A673 (cell line): ENCODE results near the gene GALNT9. TPM values are rescaled to one million over a fixed set of nuclear protein-coding genes. Genes with fewer than 3 reads are reported as not detected.

Source experiments
- BruUV-seq: library from RNA; stranded (reverse); fragments of 400-500 nt; replicated peaks from 2 replicates; lab custom pipeline; 2021; lab: Mats Ljungman, UMichigan
- CTCF ChIA-PET: fragments of 300-600 bp; sonication (Branson Sonifier 250); formaldehyde crosslinking; loops from one replicate; lab custom pipeline; 2022; ENCODE audit warnings: antibody characterized with exemption; lab: Charles Lee
- POLR2A ChIA-PET: fragments of 300-600 bp; sonication (Branson Sonifier 250); formaldehyde crosslinking; loops from one replicate; lab custom pipeline; 2022; ENCODE audit warnings: antibody characterized with exemption; ENCODE audit not compliant: low non-redundant PET; lab: Charles Lee
- DNase-seq: peaks from one replicate; pipeline ENCODE4 v3.0.0-alpha.2; 2015; ENCODE audit warnings: low spot score
- H3K27ac ChIP-seq: fragments of 200-600 bp; sonication (generic); 2 replicates; pipeline ENCODE4 v1.5.1; 2016; ENCODE audit warnings: mixed run types, low read depth, mild to moderate bottlenecking, mixed read lengths, antibody characterized with exemption, low read length; ENCODE audit not compliant: poor library complexity, severe bottlenecking
- H3K27me3 ChIP-seq: fragments of 200-600 bp; sonication (generic); replicated peaks from 2 replicates; pipeline ENCODE4 v1.6.1; 2017; ENCODE audit warnings: mixed run types, low read depth, mild to moderate bottlenecking, mixed read lengths, antibody characterized with exemption, low read length; ENCODE audit not compliant: insufficient read depth, poor library complexity
- H3K36me3 ChIP-seq: fragments of 200-600 bp; sonication (generic); 2 replicates; pipeline ENCODE4 v1.6.1; 2016; ENCODE audit warnings: mixed run types, mild to moderate bottlenecking, mixed read lengths, antibody characterized with exemption, low read length; ENCODE audit not compliant: insufficient read depth, poor library complexity, severe bottlenecking
- H3K4me1 ChIP-seq: fragments of 200-600 bp; sonication (generic); 2 replicates; pipeline ENCODE4 v1.6.1; 2017; ENCODE audit warnings: mixed run types, mild to moderate bottlenecking, mixed read lengths, antibody characterized with exemption, low read length; ENCODE audit not compliant: insufficient read depth, poor library complexity, severe bottlenecking
- H3K4me3 ChIP-seq: fragments of 200-600 bp; sonication (generic); 2 replicates; pipeline ENCODE4 v1.5.1; 2016; ENCODE audit warnings: low read depth, mixed run types, mild to moderate bottlenecking, mixed read lengths, low read length; ENCODE audit not compliant: poor library complexity, severe bottlenecking
- H3K9me3 ChIP-seq: fragments of 200-600 bp; sonication (generic); 2 replicates; pipeline ENCODE4 v1.6.1; 2016; ENCODE audit warnings: mixed run types, low read depth, mild to moderate bottlenecking, mixed read lengths, antibody characterized with exemption, low read length; ENCODE audit not compliant: poor library complexity, severe bottlenecking
- EZH2 ChIP-seq: fragments of 200-600 bp; sonication (generic); IDR thresholded peaks from 2 replicates; pipeline ENCODE4 v1.6.1; 2017; ENCODE audit warnings: borderline replicate concordance, low read depth, mild to moderate bottlenecking, mixed read lengths, antibody characterized with exemption, low read length; ENCODE audit not compliant: poor library complexity, severe bottlenecking
- intact Hi-C: fragments of 100-400 bp; cut with micrococcal nuclease; formaldehyde crosslinking; loops from one replicate; pipeline ENCODE4 v1.10.0; 2022; ENCODE audit not compliant: unreplicated experiment
- total RNA-seq: library from RNA; stranded (reverse); gene quantifications from 2 replicates; pipeline ENCODE4 v1.2.3, GENCODE V29; 2021
- TF ChIP-seq, protein P1 (sequence below): fragments of 300-800, 200-600 bp; sonication (generic); conservative IDR thresholded peaks from 2 replicates; pipeline ENCODE4 v1.5.1; 2017; ENCODE audit warnings: low read depth, mild to moderate bottlenecking, antibody characterized with exemption, low read length, moderate library complexity, mixed read lengths

The GALNT9 gene
- total RNA-seq, 1 experiment from 2014 or later, result 7.4 TPM

DNA sequence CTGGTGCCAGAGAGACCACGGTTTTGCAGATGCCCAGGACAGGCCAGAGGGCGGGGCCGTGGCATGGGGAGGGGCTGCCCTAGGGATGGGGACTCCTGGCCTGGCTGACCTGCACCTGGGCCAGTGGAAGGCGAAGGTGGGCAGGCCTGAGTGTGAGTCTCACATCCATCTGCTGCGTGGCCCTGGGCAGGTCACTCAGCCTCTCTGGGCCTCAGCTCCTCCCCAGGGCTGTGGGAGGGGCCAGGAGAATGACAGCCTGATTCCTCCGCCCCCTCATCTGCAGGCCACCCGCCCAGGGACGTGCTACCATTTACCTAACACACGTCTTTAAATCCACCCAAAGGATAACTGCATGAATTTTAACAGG is 90.9 kb downstream of the GALNT9 start:
- Histone ChIP-seq H3K4me3 (no peak overlapping the region), H3K27me3 (no peaks in the 10 kb centered on the region), H3K9me3 (no peaks in the 10 kb centered on the region), H3K4me1 (peaks cover 20% of the 10 kb centered on the region), H3K36me3 (no peaks in the 10 kb centered on the region), H3K27ac (no peak overlapping the region)
- CTCF ChIA-PET, result no interaction called here
- DNase-seq, result peak; percentile 60
- BruUV-seq, result no TSS peak
- TF ChIP-seq EZH2, result no peak
- TF ChIP-seq, protein P1, sequence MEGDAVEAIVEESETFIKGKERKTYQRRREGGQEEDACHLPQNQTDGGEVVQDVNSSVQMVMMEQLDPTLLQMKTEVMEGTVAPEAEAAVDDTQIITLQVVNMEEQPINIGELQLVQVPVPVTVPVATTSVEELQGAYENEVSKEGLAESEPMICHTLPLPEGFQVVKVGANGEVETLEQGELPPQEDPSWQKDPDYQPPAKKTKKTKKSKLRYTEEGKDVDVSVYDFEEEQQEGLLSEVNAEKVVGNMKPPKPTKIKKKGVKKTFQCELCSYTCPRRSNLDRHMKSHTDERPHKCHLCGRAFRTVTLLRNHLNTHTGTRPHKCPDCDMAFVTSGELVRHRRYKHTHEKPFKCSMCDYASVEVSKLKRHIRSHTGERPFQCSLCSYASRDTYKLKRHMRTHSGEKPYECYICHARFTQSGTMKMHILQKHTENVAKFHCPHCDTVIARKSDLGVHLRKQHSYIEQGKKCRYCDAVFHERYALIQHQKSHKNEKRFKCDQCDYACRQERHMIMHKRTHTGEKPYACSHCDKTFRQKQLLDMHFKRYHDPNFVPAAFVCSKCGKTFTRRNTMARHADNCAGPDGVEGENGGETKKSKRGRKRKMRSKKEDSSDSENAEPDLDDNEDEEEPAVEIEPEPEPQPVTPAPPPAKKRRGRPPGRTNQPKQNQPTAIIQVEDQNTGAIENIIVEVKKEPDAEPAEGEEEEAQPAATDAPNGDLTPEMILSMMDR, result no peak
- POLR2A ChIA-PET, result no interaction called here
- intact Hi-C loops, result no loop called here

DNA sequence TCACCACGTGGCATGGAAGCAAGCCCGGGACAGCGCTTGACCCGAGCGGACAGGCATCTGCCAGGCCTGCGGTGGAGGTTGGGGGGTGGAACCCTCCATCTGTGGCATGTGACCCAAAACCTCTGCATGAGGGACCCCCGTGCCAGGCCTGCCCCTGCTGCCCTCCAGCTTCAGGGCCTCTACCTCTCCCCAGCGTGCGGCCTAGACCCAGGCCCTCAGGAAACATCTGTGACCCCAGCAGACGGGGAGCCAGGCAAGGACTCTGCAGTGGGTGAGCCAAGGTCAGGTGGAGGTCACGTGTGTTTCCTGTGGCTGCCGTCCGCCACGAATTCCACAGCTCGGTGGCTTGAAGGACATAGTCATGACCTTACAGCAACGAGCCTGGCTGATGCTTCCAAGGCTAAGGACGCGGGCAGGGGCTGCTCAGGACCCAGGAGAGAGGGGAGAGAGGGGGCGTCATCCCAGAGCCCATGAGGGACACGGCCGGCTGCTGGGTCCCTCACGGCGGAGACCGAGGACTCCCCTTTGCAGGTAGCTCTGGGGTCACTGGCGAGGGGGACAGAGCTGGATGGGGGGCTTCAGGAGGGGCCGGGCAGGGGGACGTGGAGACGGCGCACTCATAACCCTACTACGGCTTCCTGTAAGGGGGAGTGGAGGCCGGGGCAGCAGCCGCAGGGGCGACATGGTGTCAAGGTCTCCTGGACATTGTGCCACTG is 91.5 kb downstream of the GALNT9 start:
- CTCF ChIA-PET, result no interaction called here

DNA sequence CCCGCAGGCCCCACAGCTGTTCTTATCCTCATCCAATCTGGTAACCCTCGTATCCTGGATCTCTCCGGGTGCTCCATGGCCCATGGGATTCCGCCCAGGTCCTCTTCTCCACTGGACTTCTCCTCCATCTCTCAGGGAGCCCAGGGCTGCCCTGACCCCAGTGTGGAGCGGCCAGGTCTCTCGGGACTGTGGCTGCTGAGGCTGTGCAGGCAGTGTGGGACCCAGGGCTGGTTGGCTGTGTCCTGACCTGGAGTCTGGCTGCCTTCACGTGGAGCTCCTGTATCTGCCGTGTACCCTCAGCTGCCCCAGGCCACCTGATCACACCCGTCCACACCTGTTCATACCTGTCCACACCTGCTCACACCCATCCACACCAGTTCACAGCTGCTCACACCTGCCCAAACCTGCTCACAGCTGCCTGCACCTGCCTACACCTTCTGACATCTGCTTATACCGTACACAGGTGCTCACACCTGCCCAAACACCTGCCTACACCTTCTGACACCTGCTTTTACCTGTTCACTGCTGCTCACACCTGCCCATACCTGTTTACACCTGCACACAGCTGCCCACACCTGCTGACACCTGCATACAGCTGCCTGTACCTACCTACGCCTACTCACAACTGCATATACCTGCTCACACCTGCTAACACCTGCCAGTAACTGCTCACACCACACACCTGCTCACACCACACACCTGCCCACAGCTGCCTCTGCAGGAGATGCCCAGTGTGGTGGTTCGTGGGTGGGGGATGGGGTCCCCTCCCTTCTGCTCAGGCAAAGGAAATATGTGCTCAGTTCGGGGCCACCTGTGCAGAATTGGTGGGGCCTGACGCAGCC is 92.2 kb downstream of the GALNT9 start:
- ChIA-PET POLR2A (no interaction called here), CTCF (no interaction called here)
- Histone ChIP-seq H3K27ac (no peak overlapping the region), H3K27me3 (no peaks in the 10 kb centered on the region), H3K36me3 (no peaks in the 10 kb centered on the region), H3K9me3 (no peaks in the 10 kb centered on the region), H3K4me3 (no peak overlapping the region), H3K4me1 (peaks cover 20% of the 10 kb centered on the region)
- intact Hi-C loops, result no loop called here
- DNase-seq, result no peak
- TF ChIP-seq, protein P1, result no peak
- no peak for TF ChIP-seq EZH2
- no TSS peak for BruUV-seq

More for the DNA sequence above, 91.5 kb downstream of the GALNT9 start:
- H3K9me3 ChIP-seq, result no peaks in the 10 kb centered on the region
- TF ChIP-seq, protein P1, result no peak
- TF ChIP-seq EZH2, result no peak
- H3K27ac ChIP-seq, result no peak overlapping the region
- intact Hi-C loops, result no loop called here
- no peak overlapping the region for H3K4me3 ChIP-seq
- H3K27me3 ChIP-seq, result no peaks in the 10 kb centered on the region
- no peak for DNase-seq
- POLR2A ChIA-PET, result no interaction called here
- H3K36me3 ChIP-seq, result no peaks in the 10 kb centered on the region
- no TSS peak for BruUV-seq
- H3K4me1 ChIP-seq, result peaks cover 20% of the 10 kb centered on the region
